NK-92 treated with Interleukin-12 subunit alpha and Interleukin-12 subunit beta, amount 100 ng/mL, for 24 hours (cell line): ENCODE measurements around the gene RDM1.

Source experiments
- DNase-seq: peaks from one replicate; lab custom pipeline; 2025; lab: John Stamatoyannopoulos, UW

RDM1 gene

GRCh38 chr17:35870906-35871819 lies 59.4 kb downstream of the RDM1 start:
- no peak for DNase-seq

GRCh38 chr17:35868737-35869136 lies 61.8 kb downstream of the RDM1 start, which contains the start of gene HEATR9:
HEATR9 (minus strand) TSS chr17:35868891; CDS start chr17:35868742, 149 bp downstream.
- no peak for DNase-seq
